GM10266 (cell line): Measurements from ENCODE around the gene HIVEP3.

ENCODE experiments used
- DNase-seq: peaks from one replicate; pipeline ENCODE4 v3.0.0; 2012; ENCODE audit errors: extremely low spot score
- TF ChIP-seq, protein P1 (sequence below): IDR thresholded peaks from 2 replicates; pipeline ENCODE4 v1.5.1; 2012; ENCODE audit warnings: mild to moderate bottlenecking, low read depth; ENCODE audit not compliant: control insufficient read depth, insufficient read depth; ENCODE audit errors: missing control alignments

HIVEP3 gene

DNA sequence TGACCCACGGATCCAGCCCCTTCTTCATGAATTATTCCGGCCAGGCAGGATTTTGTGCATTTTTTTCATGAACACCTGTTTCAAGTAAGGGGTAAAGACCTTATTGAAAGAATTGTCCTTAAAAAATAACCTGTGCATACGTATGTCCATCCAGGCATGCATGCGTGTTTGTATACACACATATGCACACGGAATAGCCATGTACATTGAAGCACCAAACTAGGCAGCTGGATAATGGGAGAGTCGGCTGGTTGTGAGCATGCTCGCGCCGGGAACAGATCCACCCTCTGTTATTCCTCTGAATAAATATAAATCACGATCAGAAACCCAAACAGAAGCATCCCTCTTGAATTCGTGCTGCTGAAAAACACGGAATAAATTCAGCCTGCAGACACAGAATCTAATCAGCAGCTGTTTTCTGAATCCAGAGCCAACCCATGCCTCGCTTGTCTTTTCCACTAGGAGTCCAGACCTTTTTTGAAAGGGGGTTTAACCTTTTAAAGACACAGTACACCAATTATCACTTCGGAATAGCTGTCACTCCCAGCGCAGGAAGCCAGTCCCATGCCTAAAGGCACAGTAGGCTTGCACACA lies at the start of gene HIVEP3:
Gene HIVEP3 (minus strand): TSS at position 473 of the 594 bp plus-strand sequence.
- DNase-seq: no peak
- TF ChIP-seq, protein P1, sequence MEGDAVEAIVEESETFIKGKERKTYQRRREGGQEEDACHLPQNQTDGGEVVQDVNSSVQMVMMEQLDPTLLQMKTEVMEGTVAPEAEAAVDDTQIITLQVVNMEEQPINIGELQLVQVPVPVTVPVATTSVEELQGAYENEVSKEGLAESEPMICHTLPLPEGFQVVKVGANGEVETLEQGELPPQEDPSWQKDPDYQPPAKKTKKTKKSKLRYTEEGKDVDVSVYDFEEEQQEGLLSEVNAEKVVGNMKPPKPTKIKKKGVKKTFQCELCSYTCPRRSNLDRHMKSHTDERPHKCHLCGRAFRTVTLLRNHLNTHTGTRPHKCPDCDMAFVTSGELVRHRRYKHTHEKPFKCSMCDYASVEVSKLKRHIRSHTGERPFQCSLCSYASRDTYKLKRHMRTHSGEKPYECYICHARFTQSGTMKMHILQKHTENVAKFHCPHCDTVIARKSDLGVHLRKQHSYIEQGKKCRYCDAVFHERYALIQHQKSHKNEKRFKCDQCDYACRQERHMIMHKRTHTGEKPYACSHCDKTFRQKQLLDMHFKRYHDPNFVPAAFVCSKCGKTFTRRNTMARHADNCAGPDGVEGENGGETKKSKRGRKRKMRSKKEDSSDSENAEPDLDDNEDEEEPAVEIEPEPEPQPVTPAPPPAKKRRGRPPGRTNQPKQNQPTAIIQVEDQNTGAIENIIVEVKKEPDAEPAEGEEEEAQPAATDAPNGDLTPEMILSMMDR: no peak

DNA sequence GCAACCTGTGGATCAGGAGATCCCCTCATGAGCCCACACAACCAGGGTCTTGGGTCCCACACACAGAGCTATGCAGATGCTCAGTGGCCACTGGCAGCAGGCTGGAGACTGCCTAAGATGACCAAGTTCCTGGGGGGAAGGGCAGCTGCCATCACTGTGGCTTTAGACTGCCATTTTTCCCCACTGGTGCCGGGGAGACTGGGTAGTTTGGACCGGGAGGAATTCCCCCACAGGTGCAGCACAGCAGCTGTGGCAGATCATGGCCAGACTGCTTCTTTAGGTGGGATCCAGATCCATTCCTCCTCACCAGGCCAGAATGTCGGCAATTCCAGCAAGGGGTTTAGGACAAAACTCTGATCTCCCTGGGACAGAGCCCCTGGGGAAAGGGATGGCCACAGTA lies 45.7 kb upstream of the HIVEP3 start:
- DNase-seq: no peak
- TF ChIP-seq, protein P1: no peak

DNA sequence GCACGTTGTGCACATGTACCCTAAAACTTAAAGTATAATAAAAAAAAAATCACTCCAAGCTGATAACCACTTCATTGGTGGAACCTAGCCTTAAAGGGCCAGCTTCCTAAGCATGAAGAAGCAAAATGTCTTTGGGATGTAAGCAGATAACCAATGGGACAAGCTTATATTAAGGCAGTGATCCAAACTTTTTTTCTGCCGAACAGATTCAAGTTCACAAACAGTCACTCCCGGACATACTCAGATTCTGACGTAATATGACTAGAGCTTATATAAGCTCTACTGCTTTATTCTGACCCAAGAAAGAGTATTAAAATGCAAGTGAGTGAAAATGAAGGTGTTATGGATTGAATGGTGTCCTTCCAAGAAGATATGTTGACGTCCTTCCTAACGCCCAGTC lies 44.9 kb upstream of the HIVEP3 start:
- no peak for DNase-seq

DNA sequence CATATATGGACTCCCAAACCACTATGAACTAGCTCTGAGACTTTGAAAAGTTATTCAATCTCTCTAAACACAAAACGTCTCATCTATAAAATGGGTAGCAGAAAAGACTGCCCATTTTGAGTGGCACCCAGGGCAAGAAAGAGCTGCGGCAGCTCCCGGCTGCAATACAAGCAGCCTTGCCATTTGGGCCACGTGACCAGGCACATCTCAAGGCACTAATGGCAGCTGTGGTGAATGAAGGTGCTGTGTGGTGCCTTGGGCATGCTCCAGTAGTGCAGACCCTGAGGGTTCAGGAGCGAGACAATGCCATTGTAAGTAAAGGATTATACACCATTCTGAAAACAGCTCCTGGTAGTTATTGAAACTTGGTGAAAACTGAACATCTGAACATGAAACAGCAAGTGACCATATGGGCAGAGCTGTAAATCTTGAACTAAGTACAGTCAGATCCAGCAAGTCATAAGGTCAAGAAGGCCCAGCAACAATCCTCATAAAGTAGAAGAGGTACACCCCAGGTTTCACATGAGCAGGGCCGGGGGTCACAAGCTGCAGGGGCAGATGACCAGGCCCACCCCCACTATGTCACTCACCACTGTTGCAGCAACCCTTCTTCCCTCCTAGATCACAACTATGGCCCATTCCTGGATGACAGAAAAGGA lies 39.4 kb upstream of the HIVEP3 start:
- TF ChIP-seq, protein P1: no peak
- DNase-seq: no peak

More for the DNA sequence above, 44.9 kb upstream of the HIVEP3 start:
- TF ChIP-seq, protein P1: no peak

DNA sequence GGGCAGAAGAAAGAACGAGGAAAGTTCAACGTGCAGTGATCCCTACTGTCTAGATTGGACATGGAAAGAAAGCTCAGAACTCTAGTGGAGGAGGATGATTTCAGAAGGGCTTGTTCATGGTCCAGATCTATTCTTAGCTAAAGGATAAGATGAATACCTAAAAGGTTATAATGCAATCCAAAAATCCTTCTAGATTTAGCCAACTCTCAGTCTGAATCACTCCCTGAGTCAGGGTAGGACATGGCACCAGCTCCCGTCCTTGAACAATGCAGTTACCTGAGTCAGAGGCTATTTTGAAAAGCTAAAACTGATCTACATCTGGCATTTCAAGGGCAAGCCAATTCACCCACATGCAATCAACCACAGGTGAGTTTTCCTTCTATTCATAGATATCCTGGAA lies 38.8 kb upstream of the HIVEP3 start:
- TF ChIP-seq, protein P1: no peak
- no peak for DNase-seq

DNA sequence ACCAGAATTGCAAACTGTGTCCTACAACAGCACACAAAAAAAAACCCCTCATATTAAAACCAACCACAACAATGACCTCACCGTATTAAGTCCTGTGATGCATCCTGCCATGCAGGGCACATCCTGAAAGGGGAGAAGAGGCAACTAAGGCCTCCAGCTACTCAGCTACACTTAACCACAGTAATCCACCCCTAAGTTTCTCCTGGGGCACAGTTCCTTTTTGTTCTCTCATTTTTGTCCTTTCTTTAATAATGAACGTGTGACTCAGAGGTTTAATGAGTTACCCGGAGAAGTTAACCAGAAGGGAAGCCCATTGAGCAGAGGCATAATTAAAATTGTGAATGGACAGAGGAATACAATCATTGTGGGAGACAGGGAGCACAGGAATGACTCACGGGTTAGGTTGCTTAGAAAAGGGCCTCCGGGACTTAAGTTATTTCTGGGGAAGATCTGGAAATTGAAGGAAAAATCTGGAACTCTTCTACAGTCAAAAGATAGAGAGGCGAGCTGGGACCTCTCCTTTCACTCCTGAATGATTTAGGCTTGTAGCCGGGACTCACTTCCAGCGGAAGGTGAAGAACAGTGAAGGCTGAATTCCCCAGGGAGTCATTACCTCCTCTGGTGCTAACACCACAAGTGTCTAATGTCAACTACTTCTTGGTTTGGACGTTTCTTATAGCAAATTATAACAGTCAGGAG lies 36.9 kb upstream of the HIVEP3 start:
- TF ChIP-seq, protein P1: no peak
- peak; percentile 46 for DNase-seq

DNA sequence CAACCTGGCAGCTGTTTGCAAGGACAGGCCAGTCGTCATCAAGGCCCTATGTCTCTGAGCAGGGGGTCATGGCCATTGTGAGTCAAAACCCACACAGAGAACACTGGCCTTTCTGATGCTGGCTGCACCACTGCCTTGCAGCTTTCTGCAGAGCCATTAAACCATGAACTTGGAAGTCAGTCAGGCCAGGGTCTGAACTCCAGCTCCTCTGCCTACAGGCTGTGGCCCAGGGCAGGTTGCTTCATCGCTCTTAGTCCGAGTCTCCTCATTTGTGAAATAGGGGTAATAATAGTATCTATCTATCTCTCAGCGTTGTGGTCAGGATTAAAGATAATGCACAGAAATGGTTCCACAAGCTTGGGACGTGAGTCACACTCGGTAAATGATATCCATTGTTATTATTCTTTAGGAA lies 35.8 kb upstream of the HIVEP3 start:
- no peak for DNase-seq
- TF ChIP-seq, protein P1: no peak
